MV-4-11 (cell line): ENCODE data around the gene POLR1A.
A peak's percentile ranks its signal among the peaks of the same experiment; 100 is the strongest.

ENCODE experiments used
- DNase-seq: peaks from one replicate; lab custom pipeline; 2025; lab: John Stamatoyannopoulos, UW

The POLR1A gene

DNA sequence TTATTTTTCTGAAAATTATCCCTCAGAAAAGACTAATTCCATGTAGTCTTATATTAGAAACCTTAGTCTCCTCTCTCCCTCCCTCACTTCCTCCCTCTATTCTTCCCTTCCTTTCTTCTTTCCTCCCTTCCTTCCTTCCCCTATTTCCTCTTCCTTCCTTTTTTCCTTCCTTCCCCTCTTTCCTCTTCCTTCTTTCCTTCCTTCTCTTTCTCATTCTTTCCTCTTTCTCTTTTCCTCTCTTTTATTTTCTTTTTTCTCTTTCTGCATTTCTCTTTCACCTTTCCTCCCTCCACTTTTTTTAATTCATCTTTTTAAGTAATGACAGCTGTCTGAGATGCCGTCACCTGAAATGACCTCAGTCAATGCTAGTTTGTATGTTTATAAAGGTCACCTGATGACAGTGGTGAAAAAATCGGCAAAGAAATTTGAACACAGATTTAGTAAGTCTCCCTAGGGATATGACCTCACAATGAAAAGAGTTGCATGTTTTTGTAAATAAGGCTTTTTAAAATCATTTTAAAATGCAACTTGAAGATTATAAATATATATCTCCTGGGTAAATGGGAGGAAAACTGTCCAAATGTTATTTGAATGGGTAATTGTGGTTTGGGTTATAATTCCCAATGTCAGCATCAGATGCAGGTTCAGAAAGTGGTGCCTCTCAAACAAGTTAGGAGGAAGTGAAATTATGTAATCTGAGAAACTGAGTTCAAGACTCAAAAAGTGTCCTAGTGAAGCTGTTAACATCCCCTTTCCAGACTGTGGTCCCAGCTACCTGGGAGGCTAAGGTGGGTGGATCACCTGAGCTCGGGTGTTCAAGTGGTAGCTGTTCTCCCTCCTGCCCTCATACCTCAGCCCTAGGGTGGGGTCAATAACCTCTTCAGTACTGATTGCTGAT, 126.6 kb downstream of the POLR1A start:
- peak; percentile 32 for DNase-seq

DNA sequence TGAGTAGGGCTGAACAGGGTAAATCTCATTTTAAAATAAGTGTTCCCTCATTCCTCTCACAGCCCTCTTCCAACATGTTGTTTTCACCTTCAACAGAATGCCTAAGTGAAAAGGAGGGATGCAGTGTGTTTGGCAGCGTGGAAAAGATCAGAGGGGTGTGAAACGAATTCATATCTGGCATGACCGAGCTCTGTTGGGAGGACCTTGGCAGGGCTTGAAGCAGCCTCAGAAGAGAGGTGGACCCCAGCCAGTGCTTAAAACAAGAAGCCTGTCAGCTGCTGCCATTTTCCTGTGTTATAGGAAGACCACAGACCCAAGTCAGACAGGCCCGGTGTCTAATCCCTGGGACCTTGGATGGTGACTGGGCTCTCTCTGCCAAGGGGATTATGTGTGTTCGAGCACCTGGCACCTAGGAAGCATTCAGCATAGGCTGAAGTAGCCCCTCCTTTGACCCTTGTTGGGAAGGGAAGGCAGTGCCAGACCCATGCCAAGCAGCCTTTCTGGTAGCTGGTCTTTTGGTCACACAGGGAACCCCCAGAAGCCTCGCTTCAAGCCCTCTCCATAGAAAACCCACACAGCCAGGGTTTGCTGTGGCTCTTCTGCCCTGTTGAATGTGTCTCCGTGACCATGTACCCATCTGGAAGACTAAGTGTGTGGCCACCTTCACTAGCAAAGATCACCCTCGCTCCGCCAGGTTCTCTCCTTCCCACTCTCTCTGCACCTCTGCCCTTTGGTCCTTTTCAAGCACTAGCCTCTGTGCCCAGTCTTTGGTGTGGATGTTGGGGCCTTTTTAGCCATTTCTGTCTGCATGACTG, 129.4 kb downstream of the POLR1A start:
- no peak for DNase-seq

DNA sequence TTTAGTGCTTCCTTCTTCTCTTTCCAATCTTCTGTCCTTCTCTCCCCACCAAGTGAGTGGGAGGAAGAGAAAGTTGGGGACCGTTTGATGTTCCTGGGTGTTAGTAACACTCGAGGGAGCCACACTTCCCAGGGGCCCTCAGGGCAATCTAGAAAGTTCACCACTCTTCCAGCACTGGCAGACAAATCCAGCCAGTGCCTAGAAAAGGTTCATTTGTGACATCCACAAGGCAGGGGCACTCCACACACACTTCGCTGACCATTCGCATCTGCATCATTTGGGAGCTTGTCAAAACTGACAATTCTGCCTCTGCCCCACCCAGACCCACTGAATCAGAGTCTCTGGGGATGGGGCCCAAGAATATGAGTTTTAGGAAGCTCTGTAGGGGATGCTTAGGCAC, 130.1 kb downstream of the POLR1A start:
- no peak for DNase-seq

DNA sequence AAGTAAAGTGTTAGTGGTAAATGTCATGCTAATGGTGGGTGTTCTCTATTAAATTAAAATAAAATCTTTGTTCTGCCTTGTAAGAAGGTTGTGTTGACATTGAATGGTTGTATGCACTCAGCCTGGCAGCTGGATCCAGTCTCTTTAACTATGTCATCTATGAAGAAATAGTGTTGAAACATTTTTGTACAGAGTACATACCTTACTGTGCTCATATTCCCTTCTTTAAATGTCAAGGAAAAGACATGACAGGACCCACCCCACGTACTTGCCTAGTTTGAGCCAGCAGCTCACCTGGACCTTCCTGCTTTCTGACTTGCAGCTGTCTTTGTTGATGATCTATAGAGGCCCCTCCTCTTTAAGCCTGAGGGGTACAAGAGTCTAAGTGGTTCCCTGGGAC, 131.3 kb downstream of the POLR1A start:
- no peak for DNase-seq

GRCh38 chr2:85972355-85972754, 133.3 kb downstream of the POLR1A start:
- DNase-seq = peak; percentile 56

DNA sequence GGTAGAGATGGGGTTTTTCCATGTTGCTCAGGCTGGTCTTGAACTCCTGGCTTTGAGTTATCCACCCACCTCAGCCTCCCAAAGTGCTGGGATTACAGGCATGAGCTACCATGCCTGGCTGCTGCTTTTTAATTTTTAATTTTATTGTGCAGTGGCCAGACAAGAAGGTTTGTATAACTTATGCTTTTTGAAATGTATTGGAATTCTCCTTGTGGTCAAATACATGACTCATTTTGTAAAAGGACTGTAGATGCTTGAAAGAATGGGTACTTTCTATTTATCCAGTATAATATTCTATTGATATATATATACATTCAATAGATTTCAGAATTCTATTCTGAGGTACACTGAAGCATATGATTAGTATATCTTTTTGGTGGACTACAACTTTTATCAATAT, 134.3 kb downstream of the POLR1A start:
- no peak for DNase-seq
